ENCODE measurements around the gene IFT43. TPM values are rescaled to one million over a fixed set of nuclear protein-coding genes. Genes with fewer than 3 reads are reported as not detected.

The IFT43 gene
- total and polyA plus RNA-seq, 5 experiments from 2014 or later: 13.6 to 27.1 (median 15.6) TPM

- H3K36me3 Mint-ChIP-seq: peaks cover 0 to 8% (median 0%) of the 10 kb centered on the region in 3 donors
- H3K4me1 Mint-ChIP-seq: no peaks in the 10 kb centered on the region
- ATAC-seq: no peak
- no peak overlapping the region for H3K27ac Mint-ChIP-seq
- POLR2A ChIA-PET: no interaction called here
- peaks cover 6 to 60% (median 25%) of the 10 kb centered on the region in 5 donors for H3K27me3 Mint-ChIP-seq
- H3K4me3 Mint-ChIP-seq: no peak overlapping the region
- peaks cover 0 to 13% (median 7%) of the 10 kb centered on the region in 9 donors for H3K9me3 Mint-ChIP-seq
- DNase-seq: no peak
Observed at GRCh38 chr14:76112889-76113624, 127.5 kb downstream of the IFT43 start.

GRCh38 chr14:76113691-76114090 is 128.1 kb downstream of the IFT43 start:
- peaks cover 0 to 2% (median 0%) of the 10 kb centered on the region in 3 donors for H3K36me3 Mint-ChIP-seq
- no peak for ATAC-seq
- peaks cover 3 to 55% (median 25%) of the 10 kb centered on the region in 5 donors for H3K27me3 Mint-ChIP-seq
- DNase-seq: no peak
- no peak overlapping the region for H3K27ac Mint-ChIP-seq
- H3K4me1 Mint-ChIP-seq: no peaks in the 10 kb centered on the region
- H3K9me3 Mint-ChIP-seq: peaks cover 0 to 7% (median 2%) of the 10 kb centered on the region in 9 donors
- no peak overlapping the region for H3K4me3 Mint-ChIP-seq
- POLR2A ChIA-PET: no interaction called here

GRCh38 chr14:76115010-76115422 is 129.5 kb downstream of the IFT43 start:
- Mint-ChIP-seq H3K9me3 (peaks cover 0 to under 1% (median 0%) of the 10 kb centered on the region in 9 donors), H3K27me3 (peaks cover 3 to 49% (median 22%) of the 10 kb centered on the region in 5 donors), H3K36me3 (no peaks in the 10 kb centered on the region), H3K27ac (no peak overlapping the region), H3K4me3 (no peak overlapping the region), H3K4me1 (no peaks in the 10 kb centered on the region)
- DNase-seq (no peak), ATAC-seq (no peak)
- POLR2A ChIA-PET: no interaction called here

GRCh38 chr14:76117789-76118484 is 132.4 kb downstream of the IFT43 start:
- no peaks in the 10 kb centered on the region for H3K4me1 Mint-ChIP-seq

GRCh38 chr14:76118594-76118993 is 133.0 kb downstream of the IFT43 start:
- Mint-ChIP-seq H3K36me3 (no peaks in the 10 kb centered on the region), H3K27ac (no peak overlapping the region), H3K4me3 (no peak overlapping the region), H3K9me3 (no peaks in the 10 kb centered on the region), H3K4me1 (no peaks in the 10 kb centered on the region), H3K27me3 (peaks cover 0 to 40% (median 17%) of the 10 kb centered on the region in 5 donors)
- DNase-seq (no peak), ATAC-seq (no peak)
- POLR2A ChIA-PET: no interaction called here

More at GRCh38 chr14:76117789-76118484, 132.4 kb downstream of the IFT43 start:
- no peaks in the 10 kb centered on the region for H3K36me3 Mint-ChIP-seq
- DNase-seq: no peak
- peaks cover 0 to 43% (median 18%) of the 10 kb centered on the region in 5 donors for H3K27me3 Mint-ChIP-seq
- ATAC-seq: no peak
- H3K9me3 Mint-ChIP-seq: no peaks in the 10 kb centered on the region
- H3K27ac Mint-ChIP-seq: no peak overlapping the region
- no peak overlapping the region for H3K4me3 Mint-ChIP-seq
- POLR2A ChIA-PET: no interaction called here

GRCh38 chr14:76121089-76121748 is 135.7 kb downstream of the IFT43 start:
- Mint-ChIP-seq H3K4me3 (no peak overlapping the region), H3K4me1 (no peaks in the 10 kb centered on the region), H3K27ac (no peak overlapping the region), H3K36me3 (peaks cover 0 to 5% (median 0%) of the 10 kb centered on the region in 3 donors), H3K9me3 (peaks cover 0 to 3% (median 0%) of the 10 kb centered on the region in 9 donors), H3K27me3 (peaks cover 0 to 24% (median 11%) of the 10 kb centered on the region in 5 donors)
- DNase-seq: no peak
- no peak for ATAC-seq
- POLR2A ChIA-PET: no interaction called here

GRCh38 chr14:76123426-76124225 is 138.1 kb downstream of the IFT43 start:
- Mint-ChIP-seq H3K27ac (no peak overlapping the region), H3K9me3 (peaks cover 0 to 7% (median 0%) of the 10 kb centered on the region in 9 donors), H3K36me3 (peaks cover 0 to 14% (median 0%) of the 10 kb centered on the region in 3 donors), H3K4me1 (no peaks in the 10 kb centered on the region), H3K27me3 (peaks cover 11 to 33% (median 17%) of the 10 kb centered on the region in 5 donors), H3K4me3 (no peak overlapping the region)
- DNase-seq (no peak), ATAC-seq (no peak)
- POLR2A ChIA-PET: no interaction called here

GRCh38 chr14:76125511-76125910 is 139.9 kb downstream of the IFT43 start:
- POLR2A ChIA-PET: no interaction called here
- Mint-ChIP-seq H3K27ac (no peak overlapping the region), H3K9me3 (peaks cover 0 to 9% (median 0%) of the 10 kb centered on the region in 9 donors), H3K36me3 (peaks cover 0 to 14% (median 0%) of the 10 kb centered on the region in 3 donors), H3K4me1 (no peaks in the 10 kb centered on the region), H3K27me3 (peaks cover 14 to 51% (median 29%) of the 10 kb centered on the region in 5 donors), H3K4me3 (no peak overlapping the region)
- ATAC-seq (no peak), DNase-seq (no peak)

- Mint-ChIP-seq H3K27ac (no peak overlapping the region), H3K9me3 (peaks cover 0 to 13% (median 0%) of the 10 kb centered on the region in 9 donors), H3K36me3 (peaks cover 0 to 14% (median 0%) of the 10 kb centered on the region in 3 donors), H3K27me3 (peaks cover 19 to 57% (median 34%) of the 10 kb centered on the region in 5 donors), H3K4me1 (peaks cover 0 to 3% (median under 1%) of the 10 kb centered on the region in 4 donors), H3K4me3 (no peak overlapping the region)
- ATAC-seq (no peak), DNase-seq (no peak)
- POLR2A ChIA-PET: no interaction called here
Observed at GRCh38 chr14:76126076-76126475, 140.5 kb downstream of the IFT43 start.

- Mint-ChIP-seq H3K36me3 (peaks cover 0 to 28% (median 3%) of the 10 kb centered on the region in 3 donors), H3K9me3 (peaks cover 0 to 23% (median 10%) of the 10 kb centered on the region in 9 donors), H3K4me1 (peaks cover 0 to 6% (median 2%) of the 10 kb centered on the region in 4 donors), H3K27me3 (peaks cover 39 to 96% (median 61%) of the 10 kb centered on the region in 5 donors), H3K27ac (peak overlapping the region in 1 of 10 donors; percentile 25), H3K4me3 (no peak overlapping the region)
- POLR2A ChIA-PET: no interaction called here
- no peak for ATAC-seq
- no peak for DNase-seq
Observed at GRCh38 chr14:76129851-76130576, 144.5 kb downstream of the IFT43 start.

- H3K4me1 Mint-ChIP-seq: peaks cover 0 to 6% (median 2%) of the 10 kb centered on the region in 4 donors
- peaks cover 0 to 23% (median 10%) of the 10 kb centered on the region in 9 donors for H3K9me3 Mint-ChIP-seq
- POLR2A ChIA-PET: no interaction called here
- peaks cover 47 to 100% (median 69%) of the 10 kb centered on the region in 5 donors for H3K27me3 Mint-ChIP-seq
- no peak for ATAC-seq
- DNase-seq: no peak
- H3K27ac Mint-ChIP-seq: no peak overlapping the region
- H3K4me3 Mint-ChIP-seq: no peak overlapping the region
- peaks cover 0 to 22% (median 3%) of the 10 kb centered on the region in 3 donors for H3K36me3 Mint-ChIP-seq
Observed at GRCh38 chr14:76131071-76131965, 145.8 kb downstream of the IFT43 start.

Measured in naive thymus-derived CD8-positive, alpha-beta T cell (primary cell).